H9 (cell line): ENCODE data around the gene ZNF775. TPM values are rescaled to one million over a fixed set of nuclear protein-coding genes. Genes with fewer than 3 reads are reported as not detected.

Source experiments
- DNase-seq: peaks from one replicate; pipeline ENCODE4 v3.0.0-alpha.2; 2017
- H2AFZ ChIP-seq: one replicate; pipeline ENCODE4 v1.6.1; 2013; ENCODE audit warnings: mild to moderate bottlenecking, low read length, control low read depth, moderate library complexity
- H2AK5ac ChIP-seq: 2 replicates; pipeline ENCODE4 v1.6.1; 2013; ENCODE audit warnings: low read length, control low read depth, mixed read lengths; ENCODE audit not compliant: insufficient read length
- H2BK120ac ChIP-seq: one replicate; pipeline ENCODE4 v1.6.1; 2013; ENCODE audit warnings: low read depth, mild to moderate bottlenecking, low read length, control low read depth, inconsistent platforms; ENCODE audit not compliant: poor library complexity, severe bottlenecking
- H2BK12ac ChIP-seq: 2 replicates; pipeline ENCODE4 v1.6.1; 2013; ENCODE audit warnings: low read length, control low read depth, mixed read lengths, low read depth; ENCODE audit not compliant: insufficient read length
- H2BK15ac ChIP-seq: 2 replicates; pipeline ENCODE4 v1.6.1; 2013; ENCODE audit warnings: low read depth, low read length, control low read depth
- H2BK20ac ChIP-seq: one replicate; pipeline ENCODE4 v1.6.1; 2013; ENCODE audit warnings: low read depth, mild to moderate bottlenecking, low read length, control low read depth, inconsistent platforms; ENCODE audit not compliant: poor library complexity, severe bottlenecking
- H2BK5ac ChIP-seq: 2 replicates; pipeline ENCODE4 v1.6.1; 2013; ENCODE audit warnings: low read length, control low read depth, mixed read lengths; ENCODE audit not compliant: insufficient read length
- H3K14ac ChIP-seq: 2 replicates; pipeline ENCODE4 v1.6.1; 2013; ENCODE audit warnings: low read length, control low read depth; ENCODE audit not compliant: insufficient read depth
- H3K18ac ChIP-seq: 2 replicates; pipeline ENCODE4 v1.6.1; 2013; ENCODE audit warnings: low read depth, mild to moderate bottlenecking, mixed read lengths, low read length, control low read depth; ENCODE audit not compliant: insufficient read length
- H3K23ac ChIP-seq: 2 replicates; pipeline ENCODE4 v1.6.1; 2013; ENCODE audit warnings: low read length, control low read depth, mixed read lengths, low read depth; ENCODE audit not compliant: insufficient read length
- H3K23me2 ChIP-seq: 2 replicates; pipeline ENCODE4 v1.6.1; 2013; ENCODE audit warnings: low read depth, mild to moderate bottlenecking, mixed read lengths, low read length, control low read depth; ENCODE audit not compliant: insufficient read length, poor library complexity, severe bottlenecking
- H3K27ac ChIP-seq: 2 replicates; pipeline ENCODE4 v1.5.1; 2013; ENCODE audit warnings: low read length, control low read depth, mixed read lengths, low read depth; ENCODE audit not compliant: insufficient read length
- H3K27me3 ChIP-seq: 2 replicates; pipeline ENCODE4 v1.6.1; 2013; ENCODE audit warnings: low read length, control low read depth, inconsistent platforms; ENCODE audit not compliant: insufficient read depth
- H3K4ac ChIP-seq: 2 replicates; pipeline ENCODE4 v1.6.1; 2013; ENCODE audit warnings: low read depth, mild to moderate bottlenecking, control low read depth, inconsistent platforms, low read length, moderate library complexity
- H3K4me1 ChIP-seq: 2 replicates; pipeline ENCODE4 v1.6.1; 2013; ENCODE audit warnings: low read length, control low read depth, inconsistent platforms; ENCODE audit not compliant: insufficient read depth
- H3K4me2 ChIP-seq: 2 replicates; pipeline ENCODE4 v1.6.1; 2013; ENCODE audit warnings: low read length, control low read depth, mixed read lengths; ENCODE audit not compliant: insufficient read length, insufficient read depth
- H3K56ac ChIP-seq: 2 replicates; pipeline ENCODE4 v1.6.1; 2013; ENCODE audit warnings: low read depth, mild to moderate bottlenecking, mixed read lengths, low read length, control low read depth; ENCODE audit not compliant: insufficient read length
- H3K79me1 ChIP-seq: 2 replicates; pipeline ENCODE4 v1.6.1; 2013; ENCODE audit warnings: low read depth, mild to moderate bottlenecking, moderate library complexity, low read length, control low read depth, inconsistent platforms; ENCODE audit not compliant: insufficient read depth, poor library complexity, severe bottlenecking
- H3K79me2 ChIP-seq: 2 replicates; pipeline ENCODE4 v1.6.1; 2013; ENCODE audit warnings: low read length, control low read depth, inconsistent platforms; ENCODE audit not compliant: insufficient read depth
- H3K9ac ChIP-seq: 2 replicates; pipeline ENCODE4 v1.6.1; 2013; ENCODE audit warnings: low read length, control low read depth, mixed read lengths; ENCODE audit not compliant: insufficient read length; ENCODE audit errors: extremely low read depth
- H3K9me3 ChIP-seq: one replicate; pipeline ENCODE4 v1.6.1; 2013; ENCODE audit warnings: low read depth, low read length, inconsistent platforms; ENCODE audit not compliant: control insufficient read depth
- H3T11ph ChIP-seq: one replicate; pipeline ENCODE4 v1.6.1; 2013; ENCODE audit warnings: mild to moderate bottlenecking, low read length, control low read depth, inconsistent platforms
- H4K20me1 ChIP-seq: one replicate; pipeline ENCODE4 v1.6.1; 2013; ENCODE audit not compliant: control insufficient read depth, insufficient read length, insufficient read depth
- H4K5ac ChIP-seq: 2 replicates; pipeline ENCODE4 v1.6.1; 2013; ENCODE audit warnings: low read depth, mild to moderate bottlenecking, mixed read lengths, low read length, control low read depth; ENCODE audit not compliant: insufficient read length
- H4K8ac ChIP-seq: replicated peaks from 2 replicates; pipeline ENCODE4 v1.6.1; 2013; ENCODE audit warnings: low read length, control low read depth, mixed read lengths, low read depth; ENCODE audit not compliant: insufficient read length
- H4K91ac ChIP-seq: 2 replicates; pipeline ENCODE4 v1.6.1; 2013; ENCODE audit warnings: low read depth, mild to moderate bottlenecking, moderate library complexity, mixed read lengths, low read length, control low read depth; ENCODE audit not compliant: insufficient read length
- H3K27ac Mint-ChIP-seq, 3 experiments: 2 replicates in 2 of 3; 3 replicates in 1 of 3; pipeline ENCODE4 v1.8.0; 2020 to 2021; ENCODE audit warnings: mixed read lengths in 3 of 3, mild to moderate bottlenecking in 1 of 3, moderate library complexity in 1 of 3
- H3K27me3 Mint-ChIP-seq: 2 replicates; pipeline ENCODE4 v1.8.0; 2021; ENCODE audit warnings: low read depth, mild to moderate bottlenecking, moderate library complexity, mixed read lengths
- H3K36me3 Mint-ChIP-seq, 3 experiments: 2 replicates in 2 of 3; 3 replicates in 1 of 3; pipeline ENCODE4 v1.8.0; 2020 to 2021; ENCODE audit warnings: low read depth in 3 of 3, mixed read lengths in 3 of 3; ENCODE audit not compliant: insufficient read depth in 1 of 3
- H3K4me1 Mint-ChIP-seq, 2 experiments: 2 replicates each; pipeline ENCODE4 v1.8.0; 2020; ENCODE audit warnings: mixed read lengths in 2 of 2
- H3K4me3 Mint-ChIP-seq, 2 experiments: 2 replicates in 1 of 2; 3 replicates in 1 of 2; pipeline ENCODE4 v1.8.0; 2020 to 2021; ENCODE audit warnings: mild to moderate bottlenecking in 2 of 2, mixed read lengths in 2 of 2, moderate library complexity in 1 of 2
- H3K9me3 Mint-ChIP-seq, 2 experiments: 2 replicates in 1 of 2; 3 replicates in 1 of 2; pipeline ENCODE4 v1.8.0; 2020; ENCODE audit warnings: mild to moderate bottlenecking in 2 of 2, mixed read lengths in 2 of 2, moderate library complexity in 1 of 2
- WGBS: extraction: QIAGEN DNeasy Blood & Tissue Kit; methylation state at CpG from one replicate; pipeline ENCODE4 v1.1.7; 2013; ENCODE audit warnings: missing lambda C conversion rate, low lambda C conversion rate, mixed read lengths; ENCODE audit not compliant: insufficient read length; ENCODE audit errors: extremely low coverage; 5-methylcytosine and 5-hydroxymethylcytosine counted together
- total RNA-seq: library from RNA; stranded (reverse); gene quantifications from 2 replicates; pipeline ENCODE4 v1.2.1, GENCODE V29; 2021
- TF ChIP-seq, protein P1 (sequence below): fragments of 200-600 bp; sonication (generic); conservative IDR thresholded peaks from 3 replicates; pipeline ENCODE4 v1.8.0; 2021; ENCODE audit warnings: antibody characterized with exemption, mild to moderate bottlenecking

Gene ZNF775
- total RNA-seq, 1 experiment from 2014 or later, result 10.5 TPM

DNA sequence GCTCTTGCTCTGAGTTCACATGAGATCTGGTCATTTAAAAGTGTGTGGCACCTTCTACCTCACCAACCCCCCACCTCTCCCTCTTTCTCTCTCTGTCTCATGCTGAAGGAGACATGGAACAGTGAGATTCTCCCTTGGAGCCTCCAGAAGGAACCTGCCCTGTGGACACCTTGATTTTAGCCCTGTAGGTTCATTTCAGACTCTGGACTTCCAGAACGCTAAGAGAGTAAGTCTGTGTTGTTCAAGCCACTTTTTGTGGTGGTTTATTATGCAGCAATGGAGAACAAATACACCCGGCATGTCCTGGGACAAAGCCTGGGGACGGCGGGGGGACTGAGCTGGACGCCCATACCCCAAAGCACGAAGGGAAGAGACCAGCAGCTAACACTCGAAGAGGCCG is 50.6 kb downstream of the ZNF775 start:
- no peak overlapping the region for H3T11ph ChIP-seq
- no peak overlapping the region for H3K4me2 ChIP-seq
- H3K4me1 ChIP-seq, result peaks cover 11% of the 10 kb centered on the region
- H3K79me2 ChIP-seq, result no peaks in the 10 kb centered on the region
- no peak overlapping the region for H2BK120ac ChIP-seq
- Mint-ChIP-seq H3K9me3 (no peaks in the 10 kb centered on the region; a peak in 1 of 5 replicates), H3K27ac (no peak overlapping the region), H3K27me3 (peaks cover 54% of the 10 kb centered on the region), H3K4me1 (peaks cover 30 to 33% of the 10 kb centered on the region in 2 experiments), H3K36me3 (no peaks in the 10 kb centered on the region; a peak in 1 of 7 replicates), H3K4me3 (no peak overlapping the region)
- no peak overlapping the region for H3K14ac ChIP-seq
- no peaks in the 10 kb centered on the region for H3K23me2 ChIP-seq
- H4K8ac ChIP-seq, result no peak overlapping the region
- WGBS, result no CpG with 5 or more reads among the region's 8 CpGs
- H3K27ac ChIP-seq, result no peak overlapping the region
- H4K5ac ChIP-seq, result no peak overlapping the region
- DNase-seq, result no peak
- H2BK15ac ChIP-seq, result no peak overlapping the region
- no peak overlapping the region for H2AFZ ChIP-seq
- no peak overlapping the region for H2BK5ac ChIP-seq
- no peak overlapping the region for H4K91ac ChIP-seq
- no peaks in the 10 kb centered on the region for H3K27me3 ChIP-seq
- H2AK5ac ChIP-seq, result no peak overlapping the region
- no peaks in the 10 kb centered on the region for H3K79me1 ChIP-seq
- no peak overlapping the region for H2BK20ac ChIP-seq
- H4K20me1 ChIP-seq, result no peaks in the 10 kb centered on the region
- H3K4ac ChIP-seq, result no peak overlapping the region
- H3K9ac ChIP-seq, result no peak overlapping the region
- no peak overlapping the region for H2BK12ac ChIP-seq
- no peak overlapping the region for H3K56ac ChIP-seq
- no peak overlapping the region for H3K18ac ChIP-seq
- H3K23ac ChIP-seq, result no peak overlapping the region
- no peaks in the 10 kb centered on the region for H3K9me3 ChIP-seq
- TF ChIP-seq, protein P1, sequence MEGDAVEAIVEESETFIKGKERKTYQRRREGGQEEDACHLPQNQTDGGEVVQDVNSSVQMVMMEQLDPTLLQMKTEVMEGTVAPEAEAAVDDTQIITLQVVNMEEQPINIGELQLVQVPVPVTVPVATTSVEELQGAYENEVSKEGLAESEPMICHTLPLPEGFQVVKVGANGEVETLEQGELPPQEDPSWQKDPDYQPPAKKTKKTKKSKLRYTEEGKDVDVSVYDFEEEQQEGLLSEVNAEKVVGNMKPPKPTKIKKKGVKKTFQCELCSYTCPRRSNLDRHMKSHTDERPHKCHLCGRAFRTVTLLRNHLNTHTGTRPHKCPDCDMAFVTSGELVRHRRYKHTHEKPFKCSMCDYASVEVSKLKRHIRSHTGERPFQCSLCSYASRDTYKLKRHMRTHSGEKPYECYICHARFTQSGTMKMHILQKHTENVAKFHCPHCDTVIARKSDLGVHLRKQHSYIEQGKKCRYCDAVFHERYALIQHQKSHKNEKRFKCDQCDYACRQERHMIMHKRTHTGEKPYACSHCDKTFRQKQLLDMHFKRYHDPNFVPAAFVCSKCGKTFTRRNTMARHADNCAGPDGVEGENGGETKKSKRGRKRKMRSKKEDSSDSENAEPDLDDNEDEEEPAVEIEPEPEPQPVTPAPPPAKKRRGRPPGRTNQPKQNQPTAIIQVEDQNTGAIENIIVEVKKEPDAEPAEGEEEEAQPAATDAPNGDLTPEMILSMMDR, result no peak
